Measurements from ENCODE around the gene TADA1. TPM values are rescaled to one million over a fixed set of nuclear protein-coding genes. Genes with fewer than 3 reads are reported as not detected.

Gene TADA1
- polyA plus RNA-seq, 1 of the 3 experiments (the other 2 are of a cell fraction), result 9.3 TPM

GRCh38 chr1:166814611-166815010 is 61.5 kb downstream of the TADA1 start:
- Histone ChIP-seq H3K4me2 (no peak overlapping the region), H3K4me3 (ENCODE audit: low read depth in 2 of 2, low read length in 1 of 2) (no peak overlapping the region), H3K9me3 (no peaks in the 10 kb centered on the region), H3K36me3 (replicated peaks in 1 of 2; ENCODE audit: control insufficient read depth in 1 of 2, insufficient read depth in 2 of 2, low read length in 1 of 2) (no peaks in the 10 kb centered on the region), H3K9me2 (no peaks in the 10 kb centered on the region), H3K4me1 (ENCODE audit: control insufficient read depth in 1 of 2, insufficient read depth in 2 of 2, low read depth in 1 of 2, low read length in 1 of 2) (peaks cover 0 to 4% of the 10 kb centered on the region in 2 experiments; a peak in 1 of 4 replicates), H3K27me3 (ENCODE audit: insufficient read depth) (no peaks in the 10 kb centered on the region), H3F3A (replicated peaks; ENCODE audit: insufficient read depth) (no peaks in the 10 kb centered on the region), H2AFZ (ENCODE audit: low read depth) (no peak overlapping the region), H3K27ac (ENCODE audit: low read depth in 2 of 2, low read length in 1 of 2) (no peak overlapping the region), H3K79me2 (ENCODE audit: insufficient read depth) (no peaks in the 10 kb centered on the region), H4K20me1 (ENCODE audit: insufficient read depth) (no peaks in the 10 kb centered on the region), H3K9ac (no peak overlapping the region)
- TF ChIP-seq TAF1 (IDR thresholded peaks at IDR 0.05; ENCODE audit: borderline replicate concordance, low read depth, low read length) (no peak), NRF1 (IDR thresholded peaks at IDR 0.05; ENCODE audit: low read depth, low read length) (no peak), SMC3 (IDR thresholded peaks at IDR 0.05; ENCODE audit: low read depth, low read length) (no peak), RXRA (IDR thresholded peaks at IDR 0.05; ENCODE audit: borderline replicate concordance, low read depth) (no peak), CTCF (IDR thresholded peaks at IDR 0.05) (no peak), ELF1 (IDR thresholded peaks at IDR 0.05) (no peak), POLR2AphosphoS5 (IDR thresholded peaks at IDR 0.05; ENCODE audit: low read depth, low read length) (no peak), USF2 (IDR thresholded peaks at IDR 0.05; ENCODE audit: borderline replicate concordance, low read depth, low read length) (no peak), RCOR1 (IDR thresholded peaks at IDR 0.05; ENCODE audit: low read length) (no peak)
- DNase-seq, result no peak
- ChIA-PET CTCF (interaction anchor here (0.9 to 1.3 kb wide), 6 partner anchors 8 to 244 kb away, joined by 3 to 7 read pairs (median 3); no protein-coding TSS in a partner anchor), POLR2A (no interaction called here)
- 0% methylated on average over 2 of the region's 2 CpGs for WGBS (ENCODE audit: low lambda C conversion rate)

GRCh38 chr1:166813508-166814223 is 62.4 kb downstream of the TADA1 start:
- no peak overlapping the region for H3K4me2 ChIP-seq
- DNase-seq, result no peak
- H2AFZ ChIP-seq (ENCODE audit: low read depth), result no peak overlapping the region
- H3K4me1 ChIP-seq (ENCODE audit: control insufficient read depth in 1 of 2, insufficient read depth in 2 of 2, low read depth in 1 of 2, low read length in 1 of 2), result peaks cover 0 to 4% of the 10 kb centered on the region in 2 experiments; a peak in 1 of 4 replicates
- H3K9me3 ChIP-seq, result no peaks in the 10 kb centered on the region
- H3K79me2 ChIP-seq (ENCODE audit: insufficient read depth), result no peaks in the 10 kb centered on the region
- 0% methylated on average over 2 of the region's 2 CpGs for WGBS (ENCODE audit: low lambda C conversion rate)
- no peaks in the 10 kb centered on the region for H3K27me3 ChIP-seq (ENCODE audit: insufficient read depth)
- no peaks in the 10 kb centered on the region for H3K9me2 ChIP-seq
- no peaks in the 10 kb centered on the region for H3K36me3 ChIP-seq (replicated peaks in 1 of 2; ENCODE audit: control insufficient read depth in 1 of 2, insufficient read depth in 2 of 2, low read length in 1 of 2)
- H3K4me3 ChIP-seq (ENCODE audit: low read depth in 2 of 2, low read length in 1 of 2), result no peak overlapping the region
- POLR2A ChIA-PET, result no interaction called here
- no peak overlapping the region for H3K9ac ChIP-seq
- no peaks in the 10 kb centered on the region for H3F3A ChIP-seq (replicated peaks; ENCODE audit: insufficient read depth)
- CTCF ChIA-PET, result interaction anchor here (0.9 to 1.7 kb wide), 6 partner anchors 9 to 97 kb away, joined by 3 to 7 read pairs (median 4); no protein-coding TSS in a partner anchor
- no peaks in the 10 kb centered on the region for H4K20me1 ChIP-seq (ENCODE audit: insufficient read depth)
- H3K27ac ChIP-seq (ENCODE audit: low read depth in 2 of 2, low read length in 1 of 2), result no peak overlapping the region
- TF ChIP-seq MEF2A (IDR thresholded peaks at IDR 0.05; ENCODE audit: borderline replicate concordance, low read depth) (no peak), CTCF (IDR thresholded peaks at IDR 0.05) (peak; percentile 19)

All from SK-N-SH (cell line).